H9 (cell line): ENCODE results near the gene STRADA. TPM values are rescaled to one million over a fixed set of nuclear protein-coding genes. Genes with fewer than 3 reads are reported as not detected.

ENCODE experiments used
- DNase-seq: peaks from one replicate; pipeline ENCODE4 v3.0.0-alpha.2; 2017
- H2AFZ ChIP-seq: one replicate; pipeline ENCODE4 v1.6.1; 2013; ENCODE audit warnings: mild to moderate bottlenecking, low read length, control low read depth, moderate library complexity
- H2AK5ac ChIP-seq: 2 replicates; pipeline ENCODE4 v1.6.1; 2013; ENCODE audit warnings: low read length, control low read depth, mixed read lengths; ENCODE audit not compliant: insufficient read length
- H2BK120ac ChIP-seq: one replicate; pipeline ENCODE4 v1.6.1; 2013; ENCODE audit warnings: low read depth, mild to moderate bottlenecking, low read length, control low read depth, inconsistent platforms; ENCODE audit not compliant: poor library complexity, severe bottlenecking
- H2BK12ac ChIP-seq: 2 replicates; pipeline ENCODE4 v1.6.1; 2013; ENCODE audit warnings: low read length, control low read depth, mixed read lengths, low read depth; ENCODE audit not compliant: insufficient read length
- H2BK15ac ChIP-seq: 2 replicates; pipeline ENCODE4 v1.6.1; 2013; ENCODE audit warnings: low read depth, low read length, control low read depth
- H2BK20ac ChIP-seq: one replicate; pipeline ENCODE4 v1.6.1; 2013; ENCODE audit warnings: low read depth, mild to moderate bottlenecking, low read length, control low read depth, inconsistent platforms; ENCODE audit not compliant: poor library complexity, severe bottlenecking
- H2BK5ac ChIP-seq: 2 replicates; pipeline ENCODE4 v1.6.1; 2013; ENCODE audit warnings: low read length, control low read depth, mixed read lengths; ENCODE audit not compliant: insufficient read length
- H3K14ac ChIP-seq: 2 replicates; pipeline ENCODE4 v1.6.1; 2013; ENCODE audit warnings: low read length, control low read depth; ENCODE audit not compliant: insufficient read depth
- H3K18ac ChIP-seq: 2 replicates; pipeline ENCODE4 v1.6.1; 2013; ENCODE audit warnings: low read depth, mild to moderate bottlenecking, mixed read lengths, low read length, control low read depth; ENCODE audit not compliant: insufficient read length
- H3K23ac ChIP-seq: 2 replicates; pipeline ENCODE4 v1.6.1; 2013; ENCODE audit warnings: low read length, control low read depth, mixed read lengths, low read depth; ENCODE audit not compliant: insufficient read length
- H3K23me2 ChIP-seq: 2 replicates; pipeline ENCODE4 v1.6.1; 2013; ENCODE audit warnings: low read depth, mild to moderate bottlenecking, mixed read lengths, low read length, control low read depth; ENCODE audit not compliant: insufficient read length, poor library complexity, severe bottlenecking
- H3K27ac ChIP-seq: 2 replicates; pipeline ENCODE4 v1.5.1; 2013; ENCODE audit warnings: low read length, control low read depth, mixed read lengths, low read depth; ENCODE audit not compliant: insufficient read length
- H3K27me3 ChIP-seq: 2 replicates; pipeline ENCODE4 v1.6.1; 2013; ENCODE audit warnings: low read length, control low read depth, inconsistent platforms; ENCODE audit not compliant: insufficient read depth
- H3K4ac ChIP-seq: 2 replicates; pipeline ENCODE4 v1.6.1; 2013; ENCODE audit warnings: low read depth, mild to moderate bottlenecking, control low read depth, inconsistent platforms, low read length, moderate library complexity
- H3K4me1 ChIP-seq: 2 replicates; pipeline ENCODE4 v1.6.1; 2013; ENCODE audit warnings: low read length, control low read depth, inconsistent platforms; ENCODE audit not compliant: insufficient read depth
- H3K4me2 ChIP-seq: 2 replicates; pipeline ENCODE4 v1.6.1; 2013; ENCODE audit warnings: low read length, control low read depth, mixed read lengths; ENCODE audit not compliant: insufficient read length, insufficient read depth
- H3K56ac ChIP-seq: 2 replicates; pipeline ENCODE4 v1.6.1; 2013; ENCODE audit warnings: low read depth, mild to moderate bottlenecking, mixed read lengths, low read length, control low read depth; ENCODE audit not compliant: insufficient read length
- H3K79me1 ChIP-seq: 2 replicates; pipeline ENCODE4 v1.6.1; 2013; ENCODE audit warnings: low read depth, mild to moderate bottlenecking, moderate library complexity, low read length, control low read depth, inconsistent platforms; ENCODE audit not compliant: insufficient read depth, poor library complexity, severe bottlenecking
- H3K79me2 ChIP-seq: 2 replicates; pipeline ENCODE4 v1.6.1; 2013; ENCODE audit warnings: low read length, control low read depth, inconsistent platforms; ENCODE audit not compliant: insufficient read depth
- H3K9ac ChIP-seq: 2 replicates; pipeline ENCODE4 v1.6.1; 2013; ENCODE audit warnings: low read length, control low read depth, mixed read lengths; ENCODE audit not compliant: insufficient read length; ENCODE audit errors: extremely low read depth
- H3K9me3 ChIP-seq: one replicate; pipeline ENCODE4 v1.6.1; 2013; ENCODE audit warnings: low read depth, low read length, inconsistent platforms; ENCODE audit not compliant: control insufficient read depth
- H3T11ph ChIP-seq: one replicate; pipeline ENCODE4 v1.6.1; 2013; ENCODE audit warnings: mild to moderate bottlenecking, low read length, control low read depth, inconsistent platforms
- H4K20me1 ChIP-seq: one replicate; pipeline ENCODE4 v1.6.1; 2013; ENCODE audit not compliant: control insufficient read depth, insufficient read length, insufficient read depth
- H4K5ac ChIP-seq: 2 replicates; pipeline ENCODE4 v1.6.1; 2013; ENCODE audit warnings: low read depth, mild to moderate bottlenecking, mixed read lengths, low read length, control low read depth; ENCODE audit not compliant: insufficient read length
- H4K8ac ChIP-seq: replicated peaks from 2 replicates; pipeline ENCODE4 v1.6.1; 2013; ENCODE audit warnings: low read length, control low read depth, mixed read lengths, low read depth; ENCODE audit not compliant: insufficient read length
- H4K91ac ChIP-seq: 2 replicates; pipeline ENCODE4 v1.6.1; 2013; ENCODE audit warnings: low read depth, mild to moderate bottlenecking, moderate library complexity, mixed read lengths, low read length, control low read depth; ENCODE audit not compliant: insufficient read length
- H3K27ac Mint-ChIP-seq, 3 experiments: 2 replicates in 2 of 3; 3 replicates in 1 of 3; pipeline ENCODE4 v1.8.0; 2020 to 2021; ENCODE audit warnings: mixed read lengths in 3 of 3, mild to moderate bottlenecking in 1 of 3, moderate library complexity in 1 of 3
- H3K27me3 Mint-ChIP-seq: 2 replicates; pipeline ENCODE4 v1.8.0; 2021; ENCODE audit warnings: low read depth, mild to moderate bottlenecking, moderate library complexity, mixed read lengths
- H3K36me3 Mint-ChIP-seq, 3 experiments: 2 replicates in 2 of 3; 3 replicates in 1 of 3; pipeline ENCODE4 v1.8.0; 2020 to 2021; ENCODE audit warnings: low read depth in 3 of 3, mixed read lengths in 3 of 3; ENCODE audit not compliant: insufficient read depth in 1 of 3
- H3K4me1 Mint-ChIP-seq, 2 experiments: 2 replicates each; pipeline ENCODE4 v1.8.0; 2020; ENCODE audit warnings: mixed read lengths in 2 of 2
- H3K4me3 Mint-ChIP-seq, 2 experiments: 2 replicates in 1 of 2; 3 replicates in 1 of 2; pipeline ENCODE4 v1.8.0; 2020 to 2021; ENCODE audit warnings: mild to moderate bottlenecking in 2 of 2, mixed read lengths in 2 of 2, moderate library complexity in 1 of 2
- H3K9me3 Mint-ChIP-seq, 2 experiments: 2 replicates in 1 of 2; 3 replicates in 1 of 2; pipeline ENCODE4 v1.8.0; 2020; ENCODE audit warnings: mild to moderate bottlenecking in 2 of 2, mixed read lengths in 2 of 2, moderate library complexity in 1 of 2
- WGBS: extraction: QIAGEN DNeasy Blood & Tissue Kit; methylation state at CpG from one replicate; pipeline ENCODE4 v1.1.7; 2013; ENCODE audit warnings: missing lambda C conversion rate, low lambda C conversion rate, mixed read lengths; ENCODE audit not compliant: insufficient read length; ENCODE audit errors: extremely low coverage; 5-methylcytosine and 5-hydroxymethylcytosine counted together
- total RNA-seq: library from RNA; stranded (reverse); gene quantifications from 2 replicates; pipeline ENCODE4 v1.2.1, GENCODE V29; 2021
- TF ChIP-seq, protein P1 (sequence below): fragments of 200-600 bp; sonication (generic); conservative IDR thresholded peaks from 3 replicates; pipeline ENCODE4 v1.8.0; 2021; ENCODE audit warnings: antibody characterized with exemption, mild to moderate bottlenecking

Gene STRADA
- total RNA-seq, 1 experiment from 2014 or later, result 35.0 TPM

DNA sequence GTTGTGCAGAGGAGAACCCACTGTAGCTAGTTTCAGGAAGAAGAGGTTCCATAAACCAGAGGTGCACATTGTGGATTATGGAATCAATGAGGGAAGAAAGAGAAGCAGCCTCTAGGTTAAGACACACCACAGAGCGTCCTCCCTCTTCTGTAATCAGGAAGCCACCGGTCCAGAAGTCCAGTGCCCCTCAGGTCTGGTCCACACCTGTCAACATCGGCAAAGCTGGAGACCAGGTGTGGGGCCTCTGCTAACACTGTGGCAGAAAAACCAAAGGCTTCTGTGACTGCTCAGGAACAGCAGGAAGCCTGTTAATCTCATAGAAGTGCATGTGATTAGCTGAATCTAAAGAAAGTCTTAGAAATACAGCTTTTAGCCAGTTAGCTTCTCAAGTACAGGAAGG, 65.0 kb downstream of the STRADA start:
- no peaks in the 10 kb centered on the region for H4K20me1 ChIP-seq
- H3K27me3 ChIP-seq, result no peaks in the 10 kb centered on the region
- no peak overlapping the region for H3K27ac ChIP-seq
- no peak overlapping the region for H4K5ac ChIP-seq
- no peak overlapping the region for H2BK120ac ChIP-seq
- no peaks in the 10 kb centered on the region for H3K79me2 ChIP-seq
- H3T11ph ChIP-seq, result no peak overlapping the region
- no peak overlapping the region for H2AFZ ChIP-seq
- Mint-ChIP-seq H3K27me3 (no peaks in the 10 kb centered on the region), H3K36me3 (peaks cover 0 to 2% (median 2%) of the 10 kb centered on the region in 3 experiments; a peak in 4 of 7 replicates), H3K27ac (no peak overlapping the region; a peak in 1 of 7 replicates), H3K4me1 (peaks cover 45% of the 10 kb centered on the region in 2 experiments), H3K9me3 (no peaks in the 10 kb centered on the region), H3K4me3 (no peak overlapping the region)
- peaks cover 16% of the 10 kb centered on the region for H3K4me1 ChIP-seq
- no peak overlapping the region for H4K8ac ChIP-seq
- no peak overlapping the region for H3K56ac ChIP-seq
- DNase-seq, result no peak
- H3K4ac ChIP-seq, result no peak overlapping the region
- H2BK20ac ChIP-seq, result no peak overlapping the region
- H3K9me3 ChIP-seq, result no peaks in the 10 kb centered on the region
- no peak overlapping the region for H3K18ac ChIP-seq
- no peaks in the 10 kb centered on the region for H3K79me1 ChIP-seq
- H2BK12ac ChIP-seq, result no peak overlapping the region
- H3K14ac ChIP-seq, result no peak overlapping the region
- no peak overlapping the region for H2BK5ac ChIP-seq
- TF ChIP-seq, protein P1, sequence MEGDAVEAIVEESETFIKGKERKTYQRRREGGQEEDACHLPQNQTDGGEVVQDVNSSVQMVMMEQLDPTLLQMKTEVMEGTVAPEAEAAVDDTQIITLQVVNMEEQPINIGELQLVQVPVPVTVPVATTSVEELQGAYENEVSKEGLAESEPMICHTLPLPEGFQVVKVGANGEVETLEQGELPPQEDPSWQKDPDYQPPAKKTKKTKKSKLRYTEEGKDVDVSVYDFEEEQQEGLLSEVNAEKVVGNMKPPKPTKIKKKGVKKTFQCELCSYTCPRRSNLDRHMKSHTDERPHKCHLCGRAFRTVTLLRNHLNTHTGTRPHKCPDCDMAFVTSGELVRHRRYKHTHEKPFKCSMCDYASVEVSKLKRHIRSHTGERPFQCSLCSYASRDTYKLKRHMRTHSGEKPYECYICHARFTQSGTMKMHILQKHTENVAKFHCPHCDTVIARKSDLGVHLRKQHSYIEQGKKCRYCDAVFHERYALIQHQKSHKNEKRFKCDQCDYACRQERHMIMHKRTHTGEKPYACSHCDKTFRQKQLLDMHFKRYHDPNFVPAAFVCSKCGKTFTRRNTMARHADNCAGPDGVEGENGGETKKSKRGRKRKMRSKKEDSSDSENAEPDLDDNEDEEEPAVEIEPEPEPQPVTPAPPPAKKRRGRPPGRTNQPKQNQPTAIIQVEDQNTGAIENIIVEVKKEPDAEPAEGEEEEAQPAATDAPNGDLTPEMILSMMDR, result no peak
- H3K23ac ChIP-seq, result no peak overlapping the region
- H3K23me2 ChIP-seq, result no peaks in the 10 kb centered on the region
- H3K4me2 ChIP-seq, result no peak overlapping the region
- H2AK5ac ChIP-seq, result no peak overlapping the region
- no CpG with 5 or more reads among the region's 3 CpGs for WGBS
- H4K91ac ChIP-seq, result no peak overlapping the region
- H2BK15ac ChIP-seq, result no peak overlapping the region
- no peak overlapping the region for H3K9ac ChIP-seq
